Measurements from ENCODE around the gene SYNDIG1. TPM values are rescaled to one million over a fixed set of nuclear protein-coding genes. Genes with fewer than 3 reads are reported as not detected.

SYNDIG1 gene
- total and polyA plus RNA-seq, 4 donors: 0.20 to 5.0 (median 0.63) TPM

DNA sequence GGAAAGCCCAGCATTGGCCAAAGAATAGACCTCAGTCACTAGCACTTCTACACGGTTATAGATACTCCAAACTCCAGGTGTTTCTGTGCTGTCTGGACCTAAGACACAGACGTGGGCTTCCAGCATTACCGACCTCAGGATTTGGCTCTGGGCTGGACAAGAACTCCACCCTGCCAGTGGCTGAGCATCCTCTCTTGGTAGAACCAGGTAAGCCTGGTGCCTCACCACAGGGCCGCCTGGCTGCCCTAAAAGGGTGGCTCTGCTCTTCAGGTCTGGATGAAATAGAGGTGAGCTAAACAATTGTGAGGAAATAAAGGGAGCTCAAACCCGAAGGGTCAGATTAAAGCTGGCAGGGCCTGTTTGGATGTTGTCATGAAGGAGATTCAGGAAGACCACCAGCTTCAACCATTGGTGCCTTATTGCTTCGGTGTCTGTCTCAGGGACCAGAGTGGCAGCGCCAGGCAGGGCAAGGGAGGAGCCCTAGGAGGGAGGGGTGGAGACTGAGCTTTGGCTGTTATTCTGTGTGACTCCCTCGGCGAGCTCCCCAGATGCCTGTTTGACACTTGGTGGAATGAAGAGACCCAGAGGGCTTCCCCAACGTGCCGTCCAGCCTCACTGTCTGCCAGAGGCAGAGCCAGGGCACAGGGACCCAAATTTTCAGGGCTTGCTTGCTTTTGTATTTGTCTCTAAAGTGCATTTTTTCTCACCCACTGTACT is 8.6 kb downstream of the SYNDIG1 start:
- Histone ChIP-seq H3K4me3 (no peak overlapping the region), H3K27ac (ENCODE audit: low read depth in 1 of 2, low read length in 1 of 2) (no peak overlapping the region), H3K36me3 (ENCODE audit: control insufficient read depth in 4 of 4, insufficient read depth in 4 of 4, low read length in 4 of 4) (no peaks in the 10 kb centered on the region), H3K27me3 (ENCODE audit: control insufficient read depth in 3 of 3, insufficient read depth in 3 of 3, low read length in 2 of 3) (peaks cover 0 to 14% (median 0%) of the 10 kb centered on the region in 3 donors), H3K9ac (ENCODE audit: insufficient read depth in 1 of 2, low read length in 2 of 2) (no peak overlapping the region), H3K9me3 (ENCODE audit: control insufficient read depth in 4 of 4, insufficient read depth in 3 of 4, low read length in 3 of 4) (peaks cover 0 to 6% (median 0%) of the 10 kb centered on the region in 4 donors), H3K4me1 (ENCODE audit: control insufficient read depth in 5 of 5, insufficient read depth in 5 of 5, low read length in 5 of 5) (peaks cover 0 to 3% (median 0%) of the 10 kb centered on the region in 5 donors)
- ATAC-seq (ENCODE audit: insufficient read depth, low FRiP score): no peak
- TF ChIP-seq, protein P1, sequence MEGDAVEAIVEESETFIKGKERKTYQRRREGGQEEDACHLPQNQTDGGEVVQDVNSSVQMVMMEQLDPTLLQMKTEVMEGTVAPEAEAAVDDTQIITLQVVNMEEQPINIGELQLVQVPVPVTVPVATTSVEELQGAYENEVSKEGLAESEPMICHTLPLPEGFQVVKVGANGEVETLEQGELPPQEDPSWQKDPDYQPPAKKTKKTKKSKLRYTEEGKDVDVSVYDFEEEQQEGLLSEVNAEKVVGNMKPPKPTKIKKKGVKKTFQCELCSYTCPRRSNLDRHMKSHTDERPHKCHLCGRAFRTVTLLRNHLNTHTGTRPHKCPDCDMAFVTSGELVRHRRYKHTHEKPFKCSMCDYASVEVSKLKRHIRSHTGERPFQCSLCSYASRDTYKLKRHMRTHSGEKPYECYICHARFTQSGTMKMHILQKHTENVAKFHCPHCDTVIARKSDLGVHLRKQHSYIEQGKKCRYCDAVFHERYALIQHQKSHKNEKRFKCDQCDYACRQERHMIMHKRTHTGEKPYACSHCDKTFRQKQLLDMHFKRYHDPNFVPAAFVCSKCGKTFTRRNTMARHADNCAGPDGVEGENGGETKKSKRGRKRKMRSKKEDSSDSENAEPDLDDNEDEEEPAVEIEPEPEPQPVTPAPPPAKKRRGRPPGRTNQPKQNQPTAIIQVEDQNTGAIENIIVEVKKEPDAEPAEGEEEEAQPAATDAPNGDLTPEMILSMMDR (IDR thresholded peaks at IDR 0.05; ENCODE audit: control extremely low read depth, extremely low read depth): no peak
- no peak for DNase-seq
- 79 to 92% methylated on average over 11 of the region's 11 CpGs for WGBS, 2 donors

DNA sequence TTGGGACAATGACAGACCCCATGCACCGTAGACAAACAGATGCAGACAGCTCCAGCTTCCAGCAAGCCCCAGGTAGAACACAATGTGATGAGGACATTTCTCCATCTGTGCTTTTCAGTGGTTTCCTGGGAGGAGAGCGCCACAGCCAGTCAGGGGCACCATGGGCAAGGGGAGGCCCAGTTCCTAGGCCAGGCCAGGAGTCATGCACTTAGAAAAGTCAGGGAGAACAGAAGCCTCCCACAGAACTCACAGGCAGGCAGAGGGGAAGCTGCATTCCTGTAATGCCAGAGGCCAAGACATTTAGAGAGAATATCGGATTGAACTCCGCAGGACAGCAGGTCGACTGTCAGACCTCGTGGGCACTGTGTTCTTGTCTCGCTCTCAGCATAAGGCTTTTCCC is 9.2 kb downstream of the SYNDIG1 start:
- H3K9me3 ChIP-seq (ENCODE audit: control insufficient read depth in 4 of 4, insufficient read depth in 3 of 4, low read length in 3 of 4): peaks cover 0 to 7% (median 0%) of the 10 kb centered on the region in 4 donors
- no peak overlapping the region for H3K4me3 ChIP-seq
- H3K4me1 ChIP-seq (ENCODE audit: control insufficient read depth in 5 of 5, insufficient read depth in 5 of 5, low read length in 5 of 5): peaks cover 0 to 3% (median 0%) of the 10 kb centered on the region in 5 donors
- no peak for ATAC-seq (ENCODE audit: insufficient read depth, low FRiP score)
- TF ChIP-seq, protein P1 (IDR thresholded peaks at IDR 0.05; ENCODE audit: control extremely low read depth, extremely low read depth): no peak
- no peaks in the 10 kb centered on the region for H3K36me3 ChIP-seq (ENCODE audit: control insufficient read depth in 4 of 4, insufficient read depth in 4 of 4, low read length in 4 of 4)
- no peak for DNase-seq
- peaks cover 0 to 9% (median 0%) of the 10 kb centered on the region in 3 donors for H3K27me3 ChIP-seq (ENCODE audit: control insufficient read depth in 3 of 3, insufficient read depth in 3 of 3, low read length in 2 of 3)
- no peak overlapping the region for H3K9ac ChIP-seq (ENCODE audit: insufficient read depth in 1 of 2, low read length in 2 of 2)
- WGBS, 2 donors: 86 to 97% methylated on average over 7 of the region's 7 CpGs
- no peak overlapping the region for H3K27ac ChIP-seq (ENCODE audit: low read depth in 1 of 2, low read length in 1 of 2)

DNA sequence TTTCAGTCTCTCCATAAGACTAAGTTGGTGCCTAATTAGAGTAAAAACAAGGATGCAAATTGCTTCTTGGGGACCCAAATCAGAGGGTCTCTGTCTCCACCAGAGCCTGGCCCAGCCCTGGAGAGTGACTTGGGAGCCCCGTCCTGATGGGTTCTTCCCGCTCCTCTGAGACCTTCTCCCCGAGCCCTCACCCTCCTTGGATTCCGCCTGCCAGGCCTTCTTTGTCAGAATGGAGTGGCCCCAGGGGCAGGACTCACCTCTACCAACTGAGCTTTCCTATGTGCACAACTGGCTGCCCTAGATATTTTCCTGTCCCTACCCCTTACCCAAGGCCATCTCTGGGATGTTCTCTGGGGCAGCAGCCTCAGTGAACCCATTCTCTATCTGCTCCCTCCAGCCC is 9.7 kb downstream of the SYNDIG1 start:
- H3K4me1 ChIP-seq (ENCODE audit: control insufficient read depth in 5 of 5, insufficient read depth in 5 of 5, low read length in 5 of 5): peaks cover 0 to 4% (median 0%) of the 10 kb centered on the region in 5 donors
- ATAC-seq (ENCODE audit: insufficient read depth, low FRiP score) (no peak), DNase-seq (no peak)
- TF ChIP-seq, protein P1 (IDR thresholded peaks at IDR 0.05; ENCODE audit: control extremely low read depth, extremely low read depth): no peak
- peaks cover 0 to 9% (median 0%) of the 10 kb centered on the region in 4 donors for H3K9me3 ChIP-seq (ENCODE audit: control insufficient read depth in 4 of 4, insufficient read depth in 3 of 4, low read length in 3 of 4)
- H3K27me3 ChIP-seq (ENCODE audit: control insufficient read depth in 3 of 3, insufficient read depth in 3 of 3, low read length in 2 of 3): peaks cover 0 to 9% (median 0%) of the 10 kb centered on the region in 3 donors
- no peak overlapping the region for H3K9ac ChIP-seq (ENCODE audit: insufficient read depth in 1 of 2, low read length in 2 of 2)
- WGBS, 2 donors: 92% methylated on average over 4 of the region's 4 CpGs
- no peak overlapping the region for H3K4me3 ChIP-seq
- no peaks in the 10 kb centered on the region for H3K36me3 ChIP-seq (ENCODE audit: control insufficient read depth in 4 of 4, insufficient read depth in 4 of 4, low read length in 4 of 4)
- no peak overlapping the region for H3K27ac ChIP-seq (ENCODE audit: low read depth in 1 of 2, low read length in 1 of 2)

All from lung (tissue), 12 donors.